Stomach (tissue), 4 donors: ENCODE results near the gene RPGR.

Source experiments
- POLR2A ChIP-seq, 4 donors: fragments of 450-650 bp; IDR thresholded peaks; one replicate each; pipeline ENCODE4 v1.6.1; 2016; ENCODE audit warnings: antibody characterized with exemption in 4 of 4, control low read depth in 2 of 4, mild to moderate bottlenecking in 1 of 4, moderate library complexity in 1 of 4
- TF ChIP-seq, protein P1 (sequence below), 7 experiments: fragments of 450-650 bp in 4 of 7; fragments of 200-600 bp in 3 of 7; sonication (generic) in 3 of 7; IDR thresholded peaks; one replicate each; pipeline ENCODE4 v1.5.1; 2016 to 2019; ENCODE audit warnings: antibody characterized with exemption in 7 of 7, control low read depth in 2 of 7, mild to moderate bottlenecking in 1 of 7

DNA sequence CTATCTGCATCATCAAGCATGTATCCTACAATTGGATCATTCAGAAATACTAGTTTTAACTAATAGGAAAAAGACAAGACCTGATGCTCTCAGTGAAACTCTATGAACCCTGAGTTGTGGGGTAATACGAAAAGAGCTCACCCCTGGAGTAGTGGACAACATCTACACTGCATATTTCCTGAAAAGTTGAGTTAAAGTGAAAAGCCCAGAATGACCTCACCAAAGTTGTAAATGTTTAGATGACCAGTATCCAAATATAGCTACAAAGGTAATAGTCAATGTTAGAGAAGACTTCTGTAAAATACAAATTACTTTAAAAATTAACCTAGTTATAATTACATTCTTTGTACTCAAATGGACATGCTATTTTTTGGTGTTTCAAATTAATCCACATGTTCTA lies 53.9 kb downstream of the RPGR start:
- TF ChIP-seq, protein P1, sequence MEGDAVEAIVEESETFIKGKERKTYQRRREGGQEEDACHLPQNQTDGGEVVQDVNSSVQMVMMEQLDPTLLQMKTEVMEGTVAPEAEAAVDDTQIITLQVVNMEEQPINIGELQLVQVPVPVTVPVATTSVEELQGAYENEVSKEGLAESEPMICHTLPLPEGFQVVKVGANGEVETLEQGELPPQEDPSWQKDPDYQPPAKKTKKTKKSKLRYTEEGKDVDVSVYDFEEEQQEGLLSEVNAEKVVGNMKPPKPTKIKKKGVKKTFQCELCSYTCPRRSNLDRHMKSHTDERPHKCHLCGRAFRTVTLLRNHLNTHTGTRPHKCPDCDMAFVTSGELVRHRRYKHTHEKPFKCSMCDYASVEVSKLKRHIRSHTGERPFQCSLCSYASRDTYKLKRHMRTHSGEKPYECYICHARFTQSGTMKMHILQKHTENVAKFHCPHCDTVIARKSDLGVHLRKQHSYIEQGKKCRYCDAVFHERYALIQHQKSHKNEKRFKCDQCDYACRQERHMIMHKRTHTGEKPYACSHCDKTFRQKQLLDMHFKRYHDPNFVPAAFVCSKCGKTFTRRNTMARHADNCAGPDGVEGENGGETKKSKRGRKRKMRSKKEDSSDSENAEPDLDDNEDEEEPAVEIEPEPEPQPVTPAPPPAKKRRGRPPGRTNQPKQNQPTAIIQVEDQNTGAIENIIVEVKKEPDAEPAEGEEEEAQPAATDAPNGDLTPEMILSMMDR (IDR thresholded peaks at IDR 0.05), result no peak
- no peak for TF ChIP-seq POLR2A (IDR thresholded peaks at IDR 0.05)
